ENCODE data around the gene SCLT1. TPM values are rescaled to one million over a fixed set of nuclear protein-coding genes. Genes with fewer than 3 reads are reported as not detected.

SCLT1 gene
- polyA plus RNA-seq, 1 of the 3 experiments (the other 2 are of a cell fraction) = 2.2 TPM

DNA sequence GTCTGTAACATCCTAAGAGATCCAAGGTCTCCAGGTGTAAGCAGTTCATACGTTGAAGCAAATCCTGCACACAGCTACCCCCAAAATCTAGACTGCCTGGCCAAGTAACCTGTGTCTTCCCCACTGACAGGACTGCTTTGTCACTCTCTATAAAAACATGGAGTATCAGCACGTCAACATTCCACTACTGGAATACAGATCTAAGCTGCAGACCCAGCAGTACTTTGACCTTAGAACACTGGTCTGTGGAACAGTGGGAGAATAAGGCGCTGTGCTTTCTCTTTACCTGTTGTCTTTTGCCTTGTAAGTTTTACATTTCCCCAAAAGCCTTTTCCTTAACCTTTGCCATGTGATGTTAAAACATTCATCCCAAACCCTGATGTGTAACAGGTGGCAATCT, 146.4 kb downstream of the SCLT1 start:
- H4K20me1 ChIP-seq (ENCODE audit: insufficient read depth) = no peaks in the 10 kb centered on the region
- no peak overlapping the region for H3K27ac ChIP-seq (ENCODE audit: low read depth in 2 of 2, low read length in 1 of 2)
- no peaks in the 10 kb centered on the region for H3K79me2 ChIP-seq (ENCODE audit: insufficient read depth)
- no peaks in the 10 kb centered on the region for H3F3A ChIP-seq (replicated peaks; ENCODE audit: insufficient read depth)
- no peaks in the 10 kb centered on the region for H3K27me3 ChIP-seq (ENCODE audit: insufficient read depth)
- CTCF ChIA-PET = interaction anchor here (1.7 kb wide), 1 partner anchor 12 kb away, joined by 4 read pairs; no protein-coding TSS in a partner anchor
- POLR2A ChIA-PET = no interaction called here
- H3K36me3 ChIP-seq (replicated peaks in 1 of 2; ENCODE audit: control insufficient read depth in 1 of 2, insufficient read depth in 2 of 2, low read length in 1 of 2) = peaks cover 15 to 40% of the 10 kb centered on the region in 2 experiments
- no peak overlapping the region for H3K9ac ChIP-seq
- no peak overlapping the region for H2AFZ ChIP-seq (ENCODE audit: low read depth)
- TF ChIP-seq SIN3A (IDR thresholded peaks at IDR 0.05; ENCODE audit: borderline replicate concordance, low read depth, low read length) (no peak), POLR2AphosphoS5 (IDR thresholded peaks at IDR 0.05; ENCODE audit: low read depth, low read length) (no peak), EP300 (IDR thresholded peaks at IDR 0.05; ENCODE audit: borderline replicate concordance in 1 of 2, low read depth in 1 of 2, low read length in 1 of 2) (no peak), SMC3 (IDR thresholded peaks at IDR 0.05; ENCODE audit: low read depth, low read length) (no peak), FOXM1 (IDR thresholded peaks at IDR 0.05; ENCODE audit: low read depth) (no peak), FOXJ3 (CRISPR knock-in tag; IDR thresholded peaks at IDR 0.05) (no peak), RFX5 (IDR thresholded peaks at IDR 0.05; ENCODE audit: low read length) (no peak), GABPA (IDR thresholded peaks at IDR 0.05; ENCODE audit: low read depth) (no peak), GATA2 (CRISPR knock-in tag; IDR thresholded peaks at IDR 0.05) (no peak), MEF2A (IDR thresholded peaks at IDR 0.05; ENCODE audit: borderline replicate concordance, low read depth) (no peak), MXI1 (IDR thresholded peaks at IDR 0.05; ENCODE audit: low read depth, low read length) (no peak), NFIC (IDR thresholded peaks at IDR 0.05; ENCODE audit: borderline replicate concordance) (no peak), JUND (IDR thresholded peaks at IDR 0.05) (no peak), EZH2phosphoT487 (IDR thresholded peaks at IDR 0.05; ENCODE audit: borderline replicate concordance, low read depth) (no peak), ELF1 (IDR thresholded peaks at IDR 0.05) (no peak)
- TF ChIP-seq, protein P1, sequence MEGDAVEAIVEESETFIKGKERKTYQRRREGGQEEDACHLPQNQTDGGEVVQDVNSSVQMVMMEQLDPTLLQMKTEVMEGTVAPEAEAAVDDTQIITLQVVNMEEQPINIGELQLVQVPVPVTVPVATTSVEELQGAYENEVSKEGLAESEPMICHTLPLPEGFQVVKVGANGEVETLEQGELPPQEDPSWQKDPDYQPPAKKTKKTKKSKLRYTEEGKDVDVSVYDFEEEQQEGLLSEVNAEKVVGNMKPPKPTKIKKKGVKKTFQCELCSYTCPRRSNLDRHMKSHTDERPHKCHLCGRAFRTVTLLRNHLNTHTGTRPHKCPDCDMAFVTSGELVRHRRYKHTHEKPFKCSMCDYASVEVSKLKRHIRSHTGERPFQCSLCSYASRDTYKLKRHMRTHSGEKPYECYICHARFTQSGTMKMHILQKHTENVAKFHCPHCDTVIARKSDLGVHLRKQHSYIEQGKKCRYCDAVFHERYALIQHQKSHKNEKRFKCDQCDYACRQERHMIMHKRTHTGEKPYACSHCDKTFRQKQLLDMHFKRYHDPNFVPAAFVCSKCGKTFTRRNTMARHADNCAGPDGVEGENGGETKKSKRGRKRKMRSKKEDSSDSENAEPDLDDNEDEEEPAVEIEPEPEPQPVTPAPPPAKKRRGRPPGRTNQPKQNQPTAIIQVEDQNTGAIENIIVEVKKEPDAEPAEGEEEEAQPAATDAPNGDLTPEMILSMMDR (IDR thresholded peaks at IDR 0.05) = no peak
- TF ChIP-seq, protein P2, sequence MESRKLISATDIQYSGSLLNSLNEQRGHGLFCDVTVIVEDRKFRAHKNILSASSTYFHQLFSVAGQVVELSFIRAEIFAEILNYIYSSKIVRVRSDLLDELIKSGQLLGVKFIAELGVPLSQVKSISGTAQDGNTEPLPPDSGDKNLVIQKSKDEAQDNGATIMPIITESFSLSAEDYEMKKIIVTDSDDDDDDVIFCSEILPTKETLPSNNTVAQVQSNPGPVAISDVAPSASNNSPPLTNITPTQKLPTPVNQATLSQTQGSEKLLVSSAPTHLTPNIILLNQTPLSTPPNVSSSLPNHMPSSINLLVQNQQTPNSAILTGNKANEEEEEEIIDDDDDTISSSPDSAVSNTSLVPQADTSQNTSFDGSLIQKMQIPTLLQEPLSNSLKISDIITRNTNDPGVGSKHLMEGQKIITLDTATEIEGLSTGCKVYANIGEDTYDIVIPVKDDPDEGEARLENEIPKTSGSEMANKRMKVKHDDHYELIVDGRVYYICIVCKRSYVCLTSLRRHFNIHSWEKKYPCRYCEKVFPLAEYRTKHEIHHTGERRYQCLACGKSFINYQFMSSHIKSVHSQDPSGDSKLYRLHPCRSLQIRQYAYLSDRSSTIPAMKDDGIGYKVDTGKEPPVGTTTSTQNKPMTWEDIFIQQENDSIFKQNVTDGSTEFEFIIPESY (IDR thresholded peaks at IDR 0.05; ENCODE audit: borderline replicate concordance, low read depth) = no peak
- TF ChIP-seq, protein P3, sequence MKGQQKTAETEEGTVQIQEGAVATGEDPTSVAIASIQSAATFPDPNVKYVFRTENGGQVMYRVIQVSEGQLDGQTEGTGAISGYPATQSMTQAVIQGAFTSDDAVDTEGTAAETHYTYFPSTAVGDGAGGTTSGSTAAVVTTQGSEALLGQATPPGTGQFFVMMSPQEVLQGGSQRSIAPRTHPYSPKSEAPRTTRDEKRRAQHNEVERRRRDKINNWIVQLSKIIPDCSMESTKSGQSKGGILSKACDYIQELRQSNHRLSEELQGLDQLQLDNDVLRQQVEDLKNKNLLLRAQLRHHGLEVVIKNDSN (IDR thresholded peaks at IDR 0.05; ENCODE audit: borderline replicate concordance, low read depth) = no peak
- TF ChIP-seq, protein P4, sequence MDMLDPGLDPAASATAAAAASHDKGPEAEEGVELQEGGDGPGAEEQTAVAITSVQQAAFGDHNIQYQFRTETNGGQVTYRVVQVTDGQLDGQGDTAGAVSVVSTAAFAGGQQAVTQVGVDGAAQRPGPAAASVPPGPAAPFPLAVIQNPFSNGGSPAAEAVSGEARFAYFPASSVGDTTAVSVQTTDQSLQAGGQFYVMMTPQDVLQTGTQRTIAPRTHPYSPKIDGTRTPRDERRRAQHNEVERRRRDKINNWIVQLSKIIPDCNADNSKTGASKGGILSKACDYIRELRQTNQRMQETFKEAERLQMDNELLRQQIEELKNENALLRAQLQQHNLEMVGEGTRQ (IDR thresholded peaks at IDR 0.05; ENCODE audit: borderline replicate concordance, low read depth, low read length) = no peak
- TF ChIP-seq, protein P5, sequence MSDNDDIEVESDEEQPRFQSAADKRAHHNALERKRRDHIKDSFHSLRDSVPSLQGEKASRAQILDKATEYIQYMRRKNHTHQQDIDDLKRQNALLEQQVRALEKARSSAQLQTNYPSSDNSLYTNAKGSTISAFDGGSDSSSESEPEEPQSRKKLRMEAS (IDR thresholded peaks at IDR 0.05; ENCODE audit: low read depth) = no peak
- no peaks in the 10 kb centered on the region for H3K4me1 ChIP-seq (ENCODE audit: control insufficient read depth in 1 of 2, insufficient read depth in 2 of 2, low read depth in 1 of 2, low read length in 1 of 2)
- H3K9me2 ChIP-seq = no peaks in the 10 kb centered on the region
- no peak overlapping the region for H3K4me2 ChIP-seq
- H3K4me3 ChIP-seq (ENCODE audit: low read depth in 2 of 2, low read length in 1 of 2) = no peak overlapping the region
- 86% methylated on average over 3 of the region's 3 CpGs for WGBS (ENCODE audit: low lambda C conversion rate)
- no peak for DNase-seq
- no peaks in the 10 kb centered on the region for H3K9me3 ChIP-seq
